Stimulated activated CD4-positive, alpha-beta T cell treated with anti-CD3 and anti-CD28 coated beads, Interleukin-4, amount 100 ng/mL, for 1 hour (primary cell): ENCODE data around the gene NOXO1.
"Not testable (repeated sequence)": the region's sequence is repeated elsewhere in the genome, so short reads cannot be mapped to it uniquely, and the experiment has no call there.

Experiments used
- DNase-seq: peaks from one replicate; pipeline ENCODE4 v3.0.0-alpha.2; 2020

Gene NOXO1

GRCh38 chr16:1981398-1981836 is at the start of gene NOXO1:
Gene NOXO1 (minus strand): TSS chr16:1981469. CDS start chr16:1981179, 290 bp downstream.
- DNase-seq = no peak

DNA sequence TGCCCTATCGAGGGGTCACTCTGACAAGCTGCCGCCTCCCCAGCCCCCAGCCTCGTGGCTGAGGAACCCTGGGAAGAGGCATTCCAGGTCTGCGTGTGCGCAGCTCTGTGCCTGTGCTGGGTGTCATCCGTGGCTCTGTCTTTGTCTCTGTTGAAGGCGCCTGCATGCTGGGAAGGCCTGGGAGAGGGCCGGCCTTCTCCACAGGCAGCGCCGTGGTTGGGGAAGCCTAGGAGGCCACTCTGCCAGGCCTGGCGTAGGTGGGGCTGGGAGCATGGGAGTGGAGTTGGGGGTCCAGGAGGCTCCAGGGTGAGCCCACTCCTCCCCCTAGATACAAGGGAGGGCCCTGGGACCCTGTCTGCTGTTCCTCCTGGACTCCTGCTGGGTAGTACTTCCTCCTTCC is 48.8 kb upstream of the NOXO1 start:
- DNase-seq = no peak

DNA sequence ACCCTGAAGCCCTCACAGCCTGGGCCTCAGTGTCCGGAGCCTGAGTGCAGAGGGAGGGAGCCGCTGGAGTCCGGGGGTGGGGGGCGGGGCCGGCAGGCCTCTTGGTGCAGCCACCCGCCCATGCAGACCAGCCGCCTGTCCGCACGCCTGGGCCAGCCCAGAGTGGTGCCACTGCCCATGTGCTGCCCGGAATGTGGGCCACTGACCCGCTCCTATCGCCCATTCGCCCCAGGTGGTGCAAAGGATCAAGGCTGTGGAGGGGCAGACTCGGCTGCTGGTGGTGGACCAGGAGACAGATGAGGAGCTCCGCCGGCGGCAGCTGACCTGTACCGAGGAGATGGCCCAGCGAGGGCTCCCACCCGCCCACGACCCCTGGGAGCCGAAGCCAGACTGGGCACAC is 48.1 kb upstream of the NOXO1 start:
- DNase-seq = no peak

DNA sequence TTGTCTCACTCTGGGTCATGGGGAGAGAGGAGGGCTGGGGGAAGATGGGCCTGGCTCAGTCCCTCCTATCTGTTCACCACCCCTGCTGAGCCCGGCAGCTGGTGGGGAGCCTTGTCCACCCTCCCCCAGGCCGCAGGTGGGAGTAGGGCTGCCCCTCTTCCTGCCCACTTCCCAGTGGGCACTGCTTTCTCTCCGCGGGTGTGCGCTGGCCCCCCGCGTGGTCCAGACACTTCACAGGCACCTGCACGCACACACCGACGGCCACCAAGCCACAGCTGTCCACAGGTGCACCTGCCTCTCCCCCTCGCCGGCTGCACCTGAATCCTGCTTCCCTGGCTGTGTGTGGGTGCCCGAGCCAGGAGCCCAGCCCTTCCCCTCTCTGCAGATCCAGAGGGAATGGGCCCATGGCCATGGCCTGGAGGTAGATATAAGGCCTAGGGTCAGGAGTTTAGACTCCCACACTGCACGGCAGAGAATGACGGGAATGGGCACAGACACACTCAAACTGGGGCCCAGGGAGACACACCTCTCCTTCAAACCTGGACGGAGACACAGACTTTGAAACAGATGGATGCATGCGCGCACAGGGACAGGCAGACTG is 47.5 kb upstream of the NOXO1 start:
- DNase-seq = no peak

DNA sequence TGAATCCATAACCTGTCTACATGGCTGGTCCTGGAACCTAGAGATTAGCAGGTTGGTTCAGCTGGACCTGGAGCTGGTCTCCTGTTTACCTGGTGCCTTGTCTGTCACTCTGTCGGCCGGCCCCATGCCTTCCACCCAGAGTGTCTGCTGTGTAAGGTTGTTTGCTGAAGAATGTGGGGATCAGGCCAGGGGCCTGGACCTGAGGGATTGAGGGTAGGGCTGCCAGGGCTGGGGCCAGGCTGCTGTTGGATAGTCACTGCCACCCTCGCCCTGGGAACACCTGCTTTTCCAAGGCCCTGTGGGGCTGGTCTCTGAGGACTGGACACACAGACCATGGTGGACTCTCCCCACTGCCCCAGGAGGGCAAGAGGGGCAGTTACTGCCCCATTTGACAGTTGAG is 46.9 kb upstream of the NOXO1 start:
- DNase-seq = no peak

- DNase-seq = no peak
These were observed 46.0 kb upstream of the NOXO1 start for GRCh38 chr16:2027024-2028010.

DNA sequence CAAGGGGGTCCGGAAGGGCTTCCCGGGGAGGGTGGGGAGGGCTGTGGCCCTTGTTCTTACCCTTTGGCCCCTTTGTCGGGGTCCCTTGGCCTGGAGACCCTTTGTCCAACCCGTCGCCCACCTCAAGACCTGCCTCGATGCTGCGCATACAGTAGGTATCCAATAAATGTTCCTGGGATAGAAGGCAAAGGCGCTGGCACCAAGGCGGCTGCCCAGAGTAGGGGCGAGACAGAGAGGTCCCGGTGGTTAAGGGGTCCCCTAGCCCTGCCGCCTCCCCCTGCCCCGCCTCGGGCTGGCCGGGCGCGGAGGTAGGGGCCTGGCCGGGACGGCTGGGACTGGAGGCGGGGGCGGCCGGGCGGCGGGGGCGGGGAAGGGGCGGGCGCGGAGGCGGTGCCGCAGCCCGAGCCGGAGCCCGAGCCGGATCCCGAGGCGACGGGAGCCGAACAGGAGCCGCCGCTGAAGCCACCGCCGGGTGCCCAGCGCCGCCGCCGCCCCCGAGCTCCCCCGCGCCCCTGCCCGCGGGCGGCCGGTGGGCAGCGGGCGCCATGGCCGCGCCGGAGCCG is 45.3 kb upstream of the NOXO1 start, which contains the start of gene NHERF2:
Gene NHERF2 (plus strand): TSS at position 442 of the 563 bp plus-strand sequence. CDS start 104 bp downstream, at position 546.
- DNase-seq = no peak

DNA sequence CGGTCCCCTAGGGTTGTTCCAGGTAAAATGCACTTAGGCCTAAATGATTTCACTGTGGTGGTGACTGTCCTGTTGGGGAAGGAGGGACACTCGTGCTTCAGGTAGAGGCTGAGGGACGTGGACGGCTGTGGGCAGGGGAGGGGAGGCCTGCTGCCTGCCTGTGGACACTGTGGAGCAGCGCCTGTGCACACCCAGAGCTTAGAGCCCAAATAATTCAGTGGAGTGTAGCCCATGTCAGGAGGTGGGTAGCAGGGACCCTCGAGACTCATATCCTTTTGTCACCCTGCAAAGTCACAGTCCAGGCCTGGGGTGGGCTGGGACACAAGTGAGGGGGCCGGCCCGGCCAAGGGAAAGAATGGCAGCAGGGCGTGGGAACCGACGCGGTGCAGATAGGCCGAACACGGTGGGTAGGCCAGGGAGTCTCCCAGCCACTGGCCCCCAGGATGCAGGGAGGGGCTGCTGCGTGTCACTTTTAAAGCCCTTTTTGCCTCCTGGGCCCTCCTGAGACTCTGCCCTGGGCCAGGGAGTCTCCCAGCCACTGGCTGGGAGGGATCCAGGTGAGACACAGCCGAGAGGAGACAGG is 44.7 kb upstream of the NOXO1 start:
- DNase-seq = no peak

DNA sequence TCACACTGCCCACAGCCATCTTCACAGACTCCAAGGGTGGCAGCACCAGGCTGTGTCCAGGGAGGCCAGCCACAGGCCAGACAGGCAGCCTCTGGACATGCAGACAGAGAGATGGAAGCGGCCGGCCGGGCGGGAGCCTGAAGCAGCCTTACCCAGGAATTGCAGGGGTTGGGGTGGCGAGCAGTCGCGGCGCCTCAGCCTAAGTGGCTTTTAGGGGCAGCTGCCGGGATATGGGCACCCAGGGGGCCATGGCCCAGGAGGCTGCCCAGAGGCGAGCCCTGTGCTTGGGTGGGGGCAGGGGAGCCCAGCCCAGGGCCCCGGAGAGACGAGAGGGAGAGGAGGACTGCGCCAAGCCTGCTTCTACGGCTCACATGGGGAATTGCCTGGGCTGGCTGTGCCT is 44.0 kb upstream of the NOXO1 start:
- DNase-seq = no peak

DNA sequence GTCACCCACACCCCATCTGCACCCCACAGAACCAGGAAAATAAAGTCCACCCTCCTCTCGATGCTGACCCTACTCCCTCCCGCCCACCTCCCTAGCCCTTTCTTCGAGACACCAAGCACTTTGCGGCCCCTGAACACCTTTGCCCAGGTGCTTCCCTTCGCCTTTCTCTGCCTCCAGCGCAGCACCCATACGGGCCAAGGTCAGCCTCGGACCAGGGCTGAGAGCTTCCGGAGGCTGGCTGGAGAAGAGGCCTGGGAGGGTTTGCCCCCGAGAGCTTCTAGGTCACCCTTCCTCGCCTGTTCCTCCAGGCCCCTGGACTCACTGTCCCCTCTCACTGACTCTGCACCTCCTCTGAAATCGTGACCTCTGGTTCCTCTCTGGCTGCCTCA is 42.8 kb upstream of the NOXO1 start:
- no peak for DNase-seq

GRCh38 chr16:2023092-2024031 is 42.1 kb upstream of the NOXO1 start:
- peak; percentile 97 for DNase-seq

DNA sequence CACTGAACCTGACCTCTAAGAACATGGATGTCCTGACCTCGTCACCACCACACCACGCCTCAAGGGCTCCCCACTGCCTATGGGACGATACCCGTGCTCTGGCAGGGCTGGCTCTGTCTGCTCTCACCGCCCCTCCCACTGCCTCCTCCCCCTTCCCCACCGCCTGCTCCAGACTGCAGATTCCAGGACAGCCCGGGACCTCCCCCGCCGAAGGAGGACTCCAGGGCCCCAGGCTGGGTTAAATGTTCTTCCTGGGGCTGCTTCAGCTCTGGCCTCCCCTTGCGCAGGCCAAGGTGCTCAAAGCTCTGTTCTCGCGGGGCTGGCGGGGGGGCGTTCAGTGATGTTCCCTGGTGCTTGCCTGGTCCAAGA is 41.4 kb upstream of the NOXO1 start:
- DNase-seq = no peak

DNA sequence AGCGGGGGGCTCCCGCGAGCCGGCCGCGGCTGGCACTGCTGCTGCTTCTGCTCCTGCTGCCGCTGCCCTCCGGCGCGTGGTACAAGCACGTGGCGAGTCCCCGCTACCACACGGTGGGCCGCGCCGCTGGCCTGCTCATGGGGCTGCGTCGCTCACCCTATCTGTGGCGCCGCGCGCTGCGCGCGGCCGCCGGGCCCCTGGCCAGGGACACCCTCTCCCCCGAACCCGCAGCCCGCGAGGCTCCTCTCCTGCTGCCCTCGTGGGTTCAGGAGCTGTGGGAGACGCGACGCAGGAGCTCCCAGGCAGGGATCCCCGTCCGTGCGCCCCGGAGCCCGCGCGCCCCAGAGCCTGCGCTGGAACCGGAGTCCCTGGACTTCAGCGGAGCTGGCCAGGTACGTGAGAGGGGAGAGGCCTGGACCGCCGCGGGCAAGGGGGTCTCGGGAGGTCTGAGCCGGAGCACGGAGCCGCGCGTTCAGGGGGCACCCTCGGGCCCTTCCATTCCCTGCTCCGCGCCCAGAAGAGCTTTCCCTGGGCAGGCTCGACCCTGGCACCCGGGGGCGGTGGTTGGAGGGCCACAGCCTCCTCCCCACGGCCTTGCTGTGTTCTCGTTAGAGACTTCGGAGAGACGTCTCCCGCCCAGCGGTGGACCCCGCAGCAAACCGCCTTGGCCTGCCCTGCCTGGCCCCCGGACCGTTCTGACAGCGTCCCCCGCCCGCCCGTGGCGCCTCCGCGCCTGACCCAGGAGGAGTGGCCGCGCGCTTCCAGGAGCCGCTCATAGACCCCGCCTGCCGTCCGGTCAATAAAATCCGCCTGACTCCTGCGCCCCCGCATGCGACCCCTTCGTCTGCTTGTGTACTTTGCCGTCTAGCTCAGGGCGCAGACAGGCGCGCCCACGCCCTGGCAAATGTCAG is 38.9 kb upstream of the NOXO1 start:
- DNase-seq = no peak

GRCh38 chr16:2019518-2019920 is 38.2 kb upstream of the NOXO1 start, which contains the start of gene NPW:
Gene NPW (plus strand): TSS chr16:2019785.
- peak; percentile 43 for DNase-seq

- DNase-seq = no peak
These were observed 35.2 kb upstream of the NOXO1 start for GRCh38 chr16:2016407-2016922.

- no peak for DNase-seq
These were observed 34.6 kb upstream of the NOXO1 start for GRCh38 chr16:2015947-2016208.

DNA sequence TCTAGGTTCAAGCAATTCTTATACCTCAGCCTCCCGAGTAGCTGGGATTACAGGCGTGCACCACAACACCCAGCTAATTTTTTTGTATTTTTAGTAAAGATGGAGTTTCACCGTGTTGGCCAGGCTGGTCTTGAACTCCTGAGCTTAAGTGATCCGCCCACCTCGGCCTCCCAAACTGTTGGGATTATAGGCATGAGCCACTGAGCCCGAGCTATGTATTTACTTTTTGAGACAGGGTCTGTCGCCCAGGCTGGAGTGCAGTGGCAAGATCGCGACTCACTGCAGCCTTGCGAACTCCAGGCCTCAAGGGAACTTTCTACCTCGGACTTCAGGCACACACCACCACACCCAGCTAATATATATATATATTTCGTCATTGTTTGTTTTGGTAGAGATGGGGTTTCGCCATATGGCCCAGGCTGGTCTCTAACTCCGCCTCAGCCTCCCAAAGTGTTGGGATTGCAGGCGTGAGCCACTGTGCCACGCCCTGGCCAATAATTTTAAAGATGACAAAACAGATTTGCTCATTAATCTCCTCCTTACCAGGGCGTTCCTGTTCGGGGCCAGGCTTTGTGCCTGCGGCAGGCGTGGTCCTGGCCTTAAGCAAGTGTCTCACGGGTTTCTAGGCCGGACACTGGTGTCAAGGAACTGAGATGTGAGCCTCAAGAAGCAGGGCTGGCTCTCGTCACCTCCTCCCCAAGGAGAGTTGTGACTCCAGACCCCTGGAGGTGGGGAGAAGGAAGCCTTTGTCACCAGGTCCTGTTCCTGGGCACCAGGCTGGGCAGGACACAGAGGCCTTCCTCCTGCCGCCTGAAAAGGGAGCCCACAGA is 34.1 kb upstream of the NOXO1 start:
- no peak for DNase-seq

DNA sequence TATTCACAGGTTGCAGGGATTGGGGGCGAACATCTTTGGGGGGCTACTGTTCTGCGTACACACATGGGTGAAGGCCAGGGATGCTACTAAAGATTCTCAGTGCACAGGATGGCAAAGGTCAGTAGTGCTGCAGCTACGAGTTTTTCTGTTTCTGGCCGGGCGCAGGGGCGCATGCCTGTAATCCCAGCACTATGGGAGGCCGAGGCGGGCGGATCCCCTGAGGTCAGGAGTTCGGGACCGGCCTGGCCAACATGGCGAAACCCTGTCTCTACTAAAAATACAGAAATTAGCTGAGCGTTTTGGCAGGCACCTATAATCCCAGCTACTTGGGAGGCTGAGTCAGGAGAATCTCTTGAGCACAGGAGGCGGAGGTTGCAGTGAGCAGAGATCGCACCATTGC is 32.3 kb upstream of the NOXO1 start:
- no peak for DNase-seq

GRCh38 chr16:2011726-2012125 is 30.5 kb upstream of the NOXO1 start:
- DNase-seq = not testable (repeated sequence)
